ENCODE data around the gene KCNIP2. TPM values are rescaled to one million over a fixed set of nuclear protein-coding genes. Genes with fewer than 3 reads are reported as not detected.

KCNIP2 gene
- total and polyA plus RNA-seq, 4 donors = 11.0 to 58.5 (median 33.1) TPM

- Histone ChIP-seq H3K27me3 (ENCODE audit: control insufficient read depth, insufficient read depth, low read length) (no peaks in the 10 kb centered on the region), H3K4me3 (ENCODE audit: low read depth, low read length) (peak overlapping the region; percentile 93), H3K36me3 (ENCODE audit: control insufficient read depth, insufficient read depth, low read length) (peaks cover 1% of the 10 kb centered on the region), H3K4me1 (ENCODE audit: control insufficient read depth, insufficient read depth, low read length) (peaks cover 29% of the 10 kb centered on the region), H3K9me3 (ENCODE audit: control insufficient read depth, insufficient read depth, low read length) (no peaks in the 10 kb centered on the region), H3K27ac (ENCODE audit: low read depth, low read length) (peak overlapping the region; percentile 94)
- under 1% methylated on average over 39 of the region's 44 CpGs for WGBS (ENCODE audit: insufficient coverage)
- peak in 2 of 6 donors; percentile 81 to 93 for DNase-seq (ENCODE audit: low read depth in 4 of 6, low spot score in 6 of 6)
Observed at GRCh38 chr10:101817337-101818118, 26.1 kb downstream of the KCNIP2 start.

GRCh38 chr10:101816913-101817336 lies 26.7 kb downstream of the KCNIP2 start:
- Histone ChIP-seq H3K9me3 (ENCODE audit: control insufficient read depth, insufficient read depth, low read length) (no peaks in the 10 kb centered on the region), H3K36me3 (ENCODE audit: control insufficient read depth, insufficient read depth, low read length) (peaks cover 6% of the 10 kb centered on the region), H3K4me1 (ENCODE audit: control insufficient read depth, insufficient read depth, low read length) (peaks cover 29% of the 10 kb centered on the region), H3K4me3 (ENCODE audit: low read depth, low read length) (peak overlapping the region; percentile 93), H3K27me3 (ENCODE audit: control insufficient read depth, insufficient read depth, low read length) (no peaks in the 10 kb centered on the region), H3K27ac (ENCODE audit: low read depth, low read length) (peak overlapping the region; percentile 94)
- DNase-seq (ENCODE audit: low read depth in 4 of 6, low spot score in 6 of 6) = no peak
- WGBS (ENCODE audit: insufficient coverage) = 0% methylated on average over 3 of the region's 14 CpGs

- H3K4me1 ChIP-seq (ENCODE audit: control insufficient read depth, insufficient read depth, low read length) = peaks cover 29% of the 10 kb centered on the region
- H3K27me3 ChIP-seq (ENCODE audit: control insufficient read depth, insufficient read depth, low read length) = no peaks in the 10 kb centered on the region
- DNase-seq (ENCODE audit: low read depth in 4 of 6, low spot score in 6 of 6) = peak in 1 of 6 donors; percentile 25
- H3K27ac ChIP-seq (ENCODE audit: low read depth, low read length) = peak overlapping the region; percentile 94
- H3K4me3 ChIP-seq (ENCODE audit: low read depth, low read length) = peak overlapping the region; percentile 93
- H3K36me3 ChIP-seq (ENCODE audit: control insufficient read depth, insufficient read depth, low read length) = peaks cover 8% of the 10 kb centered on the region
- WGBS (ENCODE audit: insufficient coverage) = 0% methylated on average over 1 of the region's 5 CpGs
- H3K9me3 ChIP-seq (ENCODE audit: control insufficient read depth, insufficient read depth, low read length) = no peaks in the 10 kb centered on the region
Observed at GRCh38 chr10:101816376-101816775, 27.2 kb downstream of the KCNIP2 start.

- H3K4me1 ChIP-seq (ENCODE audit: control insufficient read depth, insufficient read depth, low read length) = peaks cover 22% of the 10 kb centered on the region
- H3K27me3 ChIP-seq (ENCODE audit: control insufficient read depth, insufficient read depth, low read length) = no peaks in the 10 kb centered on the region
- no peaks in the 10 kb centered on the region for H3K9me3 ChIP-seq (ENCODE audit: control insufficient read depth, insufficient read depth, low read length)
- peaks cover 22% of the 10 kb centered on the region for H3K36me3 ChIP-seq (ENCODE audit: control insufficient read depth, insufficient read depth, low read length)
- DNase-seq (ENCODE audit: low read depth in 4 of 6, low spot score in 6 of 6) = peak in 1 of 6 donors; percentile 56
- 64% methylated on average over 7 of the region's 8 CpGs for WGBS (ENCODE audit: insufficient coverage)
- no peak overlapping the region for H3K27ac ChIP-seq (ENCODE audit: low read depth, low read length)
- peak overlapping the region; percentile 93 for H3K4me3 ChIP-seq (ENCODE audit: low read depth, low read length)
Observed at GRCh38 chr10:101814466-101815071, 29.0 kb downstream of the KCNIP2 start.

- 88% methylated on average over 1 of the region's 4 CpGs for WGBS (ENCODE audit: insufficient coverage)
- Histone ChIP-seq H3K27me3 (ENCODE audit: control insufficient read depth, insufficient read depth, low read length) (no peaks in the 10 kb centered on the region), H3K4me3 (ENCODE audit: low read depth, low read length) (no peak overlapping the region), H3K27ac (ENCODE audit: low read depth, low read length) (no peak overlapping the region), H3K36me3 (ENCODE audit: control insufficient read depth, insufficient read depth, low read length) (peaks cover 34% of the 10 kb centered on the region), H3K9me3 (ENCODE audit: control insufficient read depth, insufficient read depth, low read length) (no peaks in the 10 kb centered on the region), H3K4me1 (ENCODE audit: control insufficient read depth, insufficient read depth, low read length) (peaks cover 13% of the 10 kb centered on the region)
- DNase-seq (ENCODE audit: low read depth in 4 of 6, low spot score in 6 of 6) = no peak
Observed at GRCh38 chr10:101812606-101813005, 31.0 kb downstream of the KCNIP2 start.

- Histone ChIP-seq H3K9me3 (ENCODE audit: control insufficient read depth, insufficient read depth, low read length) (no peaks in the 10 kb centered on the region), H3K4me3 (ENCODE audit: low read depth, low read length) (no peak overlapping the region)
- DNase-seq (ENCODE audit: low read depth in 4 of 6, low spot score in 6 of 6) = no peak
Observed at GRCh38 chr10:101807158-101807557, 36.4 kb downstream of the KCNIP2 start.

GRCh38 chr10:101803511-101803910 lies 40.1 kb downstream of the KCNIP2 start:
- 100% methylated on average over 1 of the region's 4 CpGs for WGBS (ENCODE audit: insufficient coverage)
- H3K27me3 ChIP-seq (ENCODE audit: control insufficient read depth, insufficient read depth, low read length) = no peaks in the 10 kb centered on the region
- peaks cover 68% of the 10 kb centered on the region for H3K36me3 ChIP-seq (ENCODE audit: control insufficient read depth, insufficient read depth, low read length)

More at GRCh38 chr10:101807158-101807557, 36.4 kb downstream of the KCNIP2 start:
- H3K4me1 ChIP-seq (ENCODE audit: control insufficient read depth, insufficient read depth, low read length) = no peaks in the 10 kb centered on the region
- H3K27ac ChIP-seq (ENCODE audit: low read depth, low read length) = no peak overlapping the region
- peaks cover 70% of the 10 kb centered on the region for H3K36me3 ChIP-seq (ENCODE audit: control insufficient read depth, insufficient read depth, low read length)
- 100% methylated on average over 1 of the region's 1 CpG for WGBS (ENCODE audit: insufficient coverage)
- H3K27me3 ChIP-seq (ENCODE audit: control insufficient read depth, insufficient read depth, low read length) = no peaks in the 10 kb centered on the region

GRCh38 chr10:101797403-101798059 lies 46.1 kb downstream of the KCNIP2 start:
- no peaks in the 10 kb centered on the region for H3K9me3 ChIP-seq (ENCODE audit: control insufficient read depth, insufficient read depth, low read length)
- no peak overlapping the region for H3K27ac ChIP-seq (ENCODE audit: low read depth, low read length)
- WGBS (ENCODE audit: insufficient coverage) = no CpG with 5 or more reads among the region's 4 CpGs
- H3K36me3 ChIP-seq (ENCODE audit: control insufficient read depth, insufficient read depth, low read length) = peaks cover 59% of the 10 kb centered on the region
- H3K27me3 ChIP-seq (ENCODE audit: control insufficient read depth, insufficient read depth, low read length) = no peaks in the 10 kb centered on the region
- no peaks in the 10 kb centered on the region for H3K4me1 ChIP-seq (ENCODE audit: control insufficient read depth, insufficient read depth, low read length)
- no peak overlapping the region for H3K4me3 ChIP-seq (ENCODE audit: low read depth, low read length)
- no peak for DNase-seq (ENCODE audit: low read depth in 4 of 6, low spot score in 6 of 6)

More at GRCh38 chr10:101803511-101803910, 40.1 kb downstream of the KCNIP2 start:
- H3K4me1 ChIP-seq (ENCODE audit: control insufficient read depth, insufficient read depth, low read length) = no peaks in the 10 kb centered on the region
- no peak overlapping the region for H3K4me3 ChIP-seq (ENCODE audit: low read depth, low read length)
- no peak for DNase-seq (ENCODE audit: low read depth in 4 of 6, low spot score in 6 of 6)
- H3K27ac ChIP-seq (ENCODE audit: low read depth, low read length) = no peak overlapping the region
- H3K9me3 ChIP-seq (ENCODE audit: control insufficient read depth, insufficient read depth, low read length) = no peaks in the 10 kb centered on the region

GRCh38 chr10:101793526-101793925 lies 50.1 kb downstream of the KCNIP2 start:
- Histone ChIP-seq H3K27ac (ENCODE audit: low read depth, low read length) (no peak overlapping the region), H3K36me3 (ENCODE audit: control insufficient read depth, insufficient read depth, low read length) (peaks cover 64% of the 10 kb centered on the region), H3K4me1 (ENCODE audit: control insufficient read depth, insufficient read depth, low read length) (no peaks in the 10 kb centered on the region), H3K27me3 (ENCODE audit: control insufficient read depth, insufficient read depth, low read length) (no peaks in the 10 kb centered on the region), H3K9me3 (ENCODE audit: control insufficient read depth, insufficient read depth, low read length) (no peaks in the 10 kb centered on the region), H3K4me3 (ENCODE audit: low read depth, low read length) (no peak overlapping the region)
- no peak for DNase-seq (ENCODE audit: low read depth in 4 of 6, low spot score in 6 of 6)
- 95% methylated on average over 10 of the region's 12 CpGs for WGBS (ENCODE audit: insufficient coverage)

Measured in spinal cord (tissue), 10 donors.